ENCODE measurements around the gene GREM2.

GRCh38 chr1:240610636-240611035 is 1.3 kb downstream of the GREM2 start:
- TF ChIP-seq CTCF (IDR thresholded peaks at IDR 0.05): no peak
- TF ChIP-seq POLR2A (IDR thresholded peaks at IDR 0.05): no peak
- TF ChIP-seq POLR2AphosphoS5 (IDR thresholded peaks at IDR 0.05; ENCODE audit: insufficient read depth in 1 of 2, low read depth in 1 of 2): no peak
